IPS-NIHi11 (cell line): ENCODE data around the gene DGCR8.

ENCODE experiments used
- DNase-seq: peaks from one replicate; pipeline ENCODE4 v3.0.0; 2012; ENCODE audit warnings: mixed read lengths, low spot score

The DGCR8 gene

DNA sequence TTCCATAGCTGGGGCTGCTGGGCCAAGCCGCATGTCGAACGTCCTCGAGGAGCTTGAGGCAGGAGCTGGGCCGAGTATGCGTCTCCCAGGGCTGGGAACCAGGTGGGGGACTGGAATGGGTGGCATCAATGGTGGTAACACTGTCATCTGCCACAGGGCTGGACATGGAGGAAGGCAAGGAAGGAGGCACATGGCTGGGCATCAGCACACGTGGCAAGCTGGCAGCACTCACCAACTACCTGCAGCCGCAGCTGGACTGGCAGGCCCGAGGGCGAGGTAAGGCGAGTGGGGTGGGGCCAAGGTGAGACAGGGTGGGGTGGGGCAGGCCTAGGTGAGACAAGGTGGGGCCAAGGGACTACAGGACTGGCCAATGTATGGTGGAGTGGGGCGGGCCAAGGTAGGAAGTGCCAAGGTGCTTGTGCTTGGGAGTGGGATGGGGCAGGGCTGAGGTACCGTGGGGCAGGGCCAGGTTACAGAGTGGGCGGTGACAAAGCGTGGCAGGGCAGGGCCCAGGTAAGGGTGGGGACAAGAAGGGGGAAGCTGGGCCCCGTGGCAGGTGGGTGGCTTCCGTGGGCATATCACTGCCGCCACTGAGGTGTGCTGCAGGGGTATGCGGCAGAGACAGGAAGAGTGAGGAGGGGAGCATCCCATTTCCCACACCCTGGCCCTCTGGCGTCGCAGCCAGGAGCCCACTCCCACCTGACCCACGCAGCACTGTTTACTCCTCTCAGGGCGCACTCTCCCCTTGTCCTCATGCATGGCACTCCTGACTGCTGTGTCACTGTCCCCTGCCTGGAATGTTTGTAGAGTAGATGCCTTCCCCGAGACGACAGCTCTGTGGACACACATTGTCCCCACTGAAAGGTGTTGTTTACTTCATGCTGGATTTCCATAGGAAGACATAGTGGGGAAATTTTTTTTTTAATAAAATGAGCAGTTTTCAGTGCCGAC, 27.5 kb upstream of the DGCR8 start:
- DNase-seq = peak; percentile 67

DNA sequence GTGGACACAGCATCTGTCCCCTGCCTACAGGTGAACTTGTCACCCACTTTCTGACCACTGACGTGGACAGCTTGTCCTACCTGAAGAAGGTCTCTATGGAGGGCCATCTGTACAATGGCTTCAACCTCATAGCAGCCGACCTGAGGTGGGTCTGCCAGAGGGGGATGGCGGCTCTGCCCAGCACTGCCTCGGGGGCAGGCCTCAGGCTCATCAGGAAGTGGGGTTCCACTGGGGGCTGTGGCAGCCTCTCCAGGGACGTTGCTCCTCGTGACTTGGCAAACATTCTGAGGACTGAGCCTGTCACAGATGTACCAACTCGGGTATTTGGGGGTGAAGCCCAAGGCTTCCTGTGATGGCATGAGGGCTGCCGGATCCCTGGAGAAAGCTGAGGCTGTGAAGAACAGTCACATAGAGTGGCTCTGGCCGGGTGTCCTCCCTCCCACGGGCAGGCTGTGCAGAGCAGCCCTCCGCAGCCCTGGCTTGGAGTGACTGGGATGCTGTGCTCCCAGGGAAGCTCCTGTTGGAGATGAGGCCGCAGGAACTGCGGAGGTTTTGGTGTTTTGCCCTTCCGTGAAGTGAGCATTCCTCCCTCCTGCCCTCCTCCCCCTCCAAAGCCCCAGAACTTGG, 26.5 kb upstream of the DGCR8 start:
- no peak for DNase-seq

DNA sequence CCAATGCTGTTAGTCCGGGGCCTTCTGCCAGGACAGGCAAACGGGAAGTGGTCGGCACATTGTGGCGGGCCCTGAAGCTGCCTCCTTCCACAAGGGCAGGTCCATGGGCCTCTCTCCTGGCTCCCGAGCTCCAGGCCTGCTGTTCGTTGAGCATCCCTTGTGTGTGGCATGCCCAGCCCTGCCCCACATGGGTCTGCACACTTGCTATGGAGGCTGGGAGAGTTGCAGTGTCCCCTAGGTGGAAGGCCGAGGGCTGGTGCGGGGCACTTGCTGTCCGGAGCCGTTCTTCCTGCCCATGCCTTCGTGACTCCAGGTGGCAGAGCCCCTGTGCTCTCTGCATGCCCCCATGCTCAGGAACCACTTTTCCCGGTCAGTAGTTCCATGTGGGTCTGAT, 26.0 kb upstream of the DGCR8 start:
- DNase-seq = no peak

DNA sequence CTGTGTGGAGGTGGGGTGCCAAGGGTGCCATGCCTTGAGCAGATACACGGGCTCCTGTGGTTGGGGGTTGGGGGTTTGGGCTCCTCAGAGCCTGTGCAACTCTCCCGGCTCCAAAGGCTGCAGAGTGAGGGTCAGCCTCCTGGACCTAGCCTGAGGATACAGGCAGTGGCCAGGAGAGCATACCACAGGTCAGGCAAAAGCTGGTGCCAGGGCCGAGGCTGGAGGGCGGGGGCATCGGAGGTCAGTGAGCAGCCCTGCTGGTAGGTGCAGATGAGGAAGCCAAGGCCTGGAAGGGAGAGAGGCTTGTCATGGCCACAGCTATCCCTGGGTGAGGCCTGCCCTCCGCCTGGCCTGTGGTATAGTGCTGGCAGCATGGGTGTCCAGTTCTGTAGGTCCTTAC, 25.6 kb upstream of the DGCR8 start:
- DNase-seq = peak; percentile 3

DNA sequence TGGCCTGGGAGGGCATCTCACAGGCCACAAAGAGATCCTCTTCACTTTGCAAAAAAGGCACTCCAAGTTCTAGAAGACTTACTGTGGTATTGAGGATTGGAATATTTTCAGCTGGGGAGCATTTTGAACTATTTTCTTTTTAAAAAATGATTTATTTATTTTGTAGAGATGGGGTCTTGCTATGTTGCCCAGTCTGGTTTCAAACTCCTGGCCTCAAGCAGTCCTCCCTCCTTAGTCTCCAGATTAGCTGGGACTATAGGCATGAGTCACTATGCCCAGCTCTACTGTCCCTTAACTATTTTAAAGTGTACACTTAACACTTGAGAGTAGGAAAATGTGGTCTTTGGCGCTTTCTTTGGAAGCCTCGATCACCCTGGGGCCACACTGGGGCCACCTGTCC, 24.9 kb upstream of the DGCR8 start:
- no peak for DNase-seq

DNA sequence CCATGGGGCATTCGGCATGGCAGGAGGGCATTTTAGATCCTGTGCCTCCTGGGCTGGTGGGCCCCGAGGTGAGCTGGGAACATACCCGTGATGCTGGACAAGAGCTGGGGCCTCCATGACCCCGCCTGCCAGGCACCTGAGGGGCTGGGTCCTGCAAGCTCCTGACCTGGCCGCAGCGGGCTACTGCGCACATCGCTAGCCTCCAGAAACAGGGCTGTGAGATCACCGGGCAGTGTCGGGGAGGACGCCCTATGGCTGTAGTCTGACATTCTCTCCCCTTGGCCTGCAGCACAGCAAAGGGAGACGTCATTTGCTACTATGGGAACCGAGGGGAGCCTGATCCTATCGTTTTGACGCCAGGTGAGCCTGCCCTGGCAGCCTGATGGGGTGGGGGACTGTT, 24.4 kb upstream of the DGCR8 start:
- peak; percentile 3 for DNase-seq

DNA sequence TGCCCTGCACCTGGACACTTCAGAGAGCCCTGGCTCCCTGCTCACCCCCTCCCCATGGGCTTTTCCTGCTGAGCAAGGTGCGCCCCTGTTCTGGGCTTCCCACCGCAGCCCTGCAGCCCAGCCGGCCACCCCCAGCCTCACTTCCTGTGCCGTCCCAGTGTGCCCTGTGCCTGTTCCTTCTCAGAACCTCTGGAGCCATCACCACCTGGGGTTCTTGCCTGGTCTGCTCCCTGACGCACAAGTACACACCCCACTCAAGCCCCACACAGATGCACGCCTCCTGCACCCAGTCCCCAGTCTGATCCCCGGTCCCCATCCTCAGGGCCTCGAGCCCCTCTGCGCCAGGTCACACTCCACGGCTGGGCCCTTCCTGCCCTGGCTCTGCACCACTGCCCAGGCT, 23.9 kb upstream of the DGCR8 start:
- DNase-seq = peak; percentile 7

DNA sequence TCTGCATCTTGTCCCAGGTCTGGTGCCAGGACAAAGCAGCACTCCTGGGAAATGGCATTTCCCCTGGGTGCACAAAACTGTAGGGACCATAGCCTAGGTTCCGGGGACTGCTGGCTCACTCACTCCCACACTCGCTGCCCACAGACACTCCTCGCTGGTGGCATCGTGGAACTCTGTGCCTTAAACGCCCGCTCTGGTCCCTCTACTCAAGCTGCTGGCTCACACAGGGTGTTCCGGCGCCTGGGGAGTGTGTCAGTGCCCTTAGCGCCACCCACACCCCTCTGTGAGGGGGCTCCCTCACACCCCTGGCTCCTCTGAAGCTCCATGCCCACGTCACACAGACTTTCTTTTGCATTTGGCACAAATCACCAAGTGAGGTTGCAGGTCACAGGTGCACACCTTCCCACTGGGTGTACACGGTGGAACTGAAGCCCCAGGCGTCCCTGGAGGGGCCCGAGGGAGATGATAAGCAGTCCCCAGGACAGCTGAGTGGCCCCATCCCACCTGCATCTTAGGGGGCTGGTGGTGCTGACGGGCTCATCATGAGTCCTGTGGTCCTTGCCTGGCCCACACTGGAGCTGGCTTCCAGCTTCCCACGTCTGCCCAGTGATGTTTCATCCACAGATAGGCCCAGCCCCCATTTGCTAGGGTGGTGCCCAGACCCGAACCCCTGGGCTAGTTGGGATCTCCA, 23.2 kb upstream of the DGCR8 start:
- peak; percentile 4 for DNase-seq

DNA sequence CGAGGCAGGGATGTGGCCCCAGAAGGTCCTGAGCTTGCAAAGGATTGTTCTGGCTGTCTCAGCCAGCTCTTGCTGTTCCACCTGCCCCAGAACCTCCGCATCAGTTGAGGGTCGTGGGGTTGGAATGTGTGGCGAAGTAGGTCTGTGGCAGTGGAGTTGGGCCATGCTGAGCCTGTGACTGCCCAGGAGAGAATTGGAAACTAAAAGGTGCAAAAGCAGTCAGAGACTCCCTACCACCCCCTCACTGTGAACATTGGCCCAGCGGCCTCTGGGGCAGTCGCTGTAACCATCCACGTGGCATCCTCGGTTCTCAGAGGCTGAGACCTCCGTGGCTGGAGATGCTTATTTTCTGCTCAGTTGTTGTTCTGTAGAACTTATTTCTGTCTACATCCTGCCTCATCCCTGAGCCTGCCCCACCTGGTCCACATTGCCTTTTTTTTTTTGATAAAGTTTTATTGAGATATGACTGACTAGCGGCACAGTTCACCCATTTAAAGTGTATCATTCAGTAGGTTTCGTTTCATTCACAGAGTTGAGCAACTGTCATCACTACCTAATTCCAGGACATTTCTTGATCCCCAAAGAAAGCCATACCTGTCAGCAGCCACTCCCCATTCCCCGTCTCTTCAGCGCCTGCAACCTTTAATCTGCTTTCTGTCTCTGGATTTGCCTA, 22.3 kb upstream of the DGCR8 start:
- peak; percentile 5 for DNase-seq

DNA sequence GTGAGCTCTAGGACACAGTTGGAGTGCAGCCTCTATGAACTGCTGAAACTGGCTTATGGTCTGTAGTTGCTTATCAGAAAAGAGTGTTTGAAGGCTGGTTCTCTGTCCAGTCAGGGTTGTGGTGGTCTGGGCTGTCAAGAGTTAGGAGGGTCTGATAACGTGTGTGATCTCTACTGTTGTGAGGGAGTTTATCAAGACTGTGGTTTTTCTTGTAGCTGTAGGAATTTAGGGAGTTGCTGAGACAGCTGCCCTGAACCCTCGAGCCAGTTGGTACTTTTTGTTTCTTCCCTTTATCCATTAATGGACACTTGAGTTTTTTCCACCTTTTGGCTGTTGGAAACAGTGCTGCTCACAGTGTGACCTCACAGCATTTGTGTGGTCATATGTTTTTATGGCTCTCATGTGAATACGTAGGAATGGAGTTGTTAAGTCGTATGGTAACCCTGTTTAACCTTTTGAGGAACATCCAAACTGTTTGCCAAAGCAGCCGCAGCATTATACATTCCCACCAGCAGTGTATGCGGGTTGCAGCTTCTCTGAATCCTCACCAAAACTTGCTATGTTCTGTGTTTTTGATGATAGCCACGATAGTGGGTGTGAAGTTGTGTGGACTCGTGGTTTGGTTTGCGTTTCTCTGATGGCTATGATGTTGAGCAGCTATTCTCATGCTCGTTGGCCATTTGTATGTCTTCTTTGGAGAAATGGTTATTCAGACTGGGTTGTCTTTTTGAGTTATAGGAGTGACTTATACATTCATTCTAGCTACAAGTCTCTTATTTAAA, 20.9 kb upstream of the DGCR8 start:
- DNase-seq = peak; percentile 2

DNA sequence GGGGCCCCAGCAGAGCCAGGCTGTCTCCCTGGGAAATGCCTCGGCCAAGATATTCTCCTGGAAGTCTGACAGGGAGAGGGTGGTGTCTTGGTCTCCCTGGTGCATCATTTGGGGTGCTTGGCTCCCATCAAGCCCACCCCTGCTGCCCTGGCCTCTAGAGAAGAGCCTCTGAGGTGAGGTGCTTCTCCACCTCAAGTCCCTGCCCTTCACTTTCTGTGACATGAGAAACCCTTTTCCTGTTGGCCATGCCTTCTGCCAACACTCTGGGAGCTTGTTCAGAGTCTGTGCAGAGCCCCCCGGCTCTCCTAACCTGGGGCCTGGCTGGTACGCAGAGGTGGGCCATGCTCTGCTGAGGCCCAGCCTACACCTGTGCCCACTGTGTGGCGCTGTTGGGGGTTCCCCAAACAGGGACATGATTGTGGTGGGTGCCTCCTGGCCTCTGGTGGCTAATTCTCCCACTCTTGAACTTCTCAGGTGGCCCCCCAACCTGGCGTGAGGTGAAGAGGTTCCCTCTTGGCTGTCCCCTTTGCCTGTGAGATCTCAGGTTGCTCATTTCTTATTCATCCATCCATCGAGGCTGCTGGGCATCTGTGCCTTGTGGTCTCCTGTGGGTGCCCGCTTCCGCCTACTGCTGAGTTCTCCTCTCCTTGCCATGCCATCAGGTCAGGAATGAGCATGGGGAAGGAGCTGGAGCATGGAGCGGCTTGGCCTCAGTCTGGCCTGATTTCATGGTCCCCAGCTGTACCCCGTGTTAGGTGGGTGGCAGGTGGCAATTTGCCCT, 19.2 kb upstream of the DGCR8 start:
- peak; percentile 74 for DNase-seq

DNA sequence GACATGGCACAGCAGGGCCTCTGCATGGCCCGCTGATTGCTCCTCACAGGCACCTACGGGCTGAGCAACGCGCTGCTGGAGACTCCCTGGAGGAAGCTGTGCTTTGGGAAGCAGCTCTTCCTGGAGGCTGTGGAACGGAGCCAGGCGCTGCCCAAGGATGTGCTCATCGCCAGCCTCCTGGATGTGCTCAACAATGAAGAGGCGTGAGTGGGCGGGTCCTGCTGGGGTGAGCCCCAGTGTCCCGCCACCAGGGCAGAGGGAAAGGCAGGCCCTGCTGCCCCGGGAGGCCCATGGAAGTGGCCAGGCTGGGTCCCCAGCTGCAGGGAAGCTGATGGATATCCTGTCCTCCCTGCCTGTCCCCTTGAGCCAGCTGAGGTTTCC, 18.6 kb upstream of the DGCR8 start:
- peak; percentile 62 for DNase-seq

DNA sequence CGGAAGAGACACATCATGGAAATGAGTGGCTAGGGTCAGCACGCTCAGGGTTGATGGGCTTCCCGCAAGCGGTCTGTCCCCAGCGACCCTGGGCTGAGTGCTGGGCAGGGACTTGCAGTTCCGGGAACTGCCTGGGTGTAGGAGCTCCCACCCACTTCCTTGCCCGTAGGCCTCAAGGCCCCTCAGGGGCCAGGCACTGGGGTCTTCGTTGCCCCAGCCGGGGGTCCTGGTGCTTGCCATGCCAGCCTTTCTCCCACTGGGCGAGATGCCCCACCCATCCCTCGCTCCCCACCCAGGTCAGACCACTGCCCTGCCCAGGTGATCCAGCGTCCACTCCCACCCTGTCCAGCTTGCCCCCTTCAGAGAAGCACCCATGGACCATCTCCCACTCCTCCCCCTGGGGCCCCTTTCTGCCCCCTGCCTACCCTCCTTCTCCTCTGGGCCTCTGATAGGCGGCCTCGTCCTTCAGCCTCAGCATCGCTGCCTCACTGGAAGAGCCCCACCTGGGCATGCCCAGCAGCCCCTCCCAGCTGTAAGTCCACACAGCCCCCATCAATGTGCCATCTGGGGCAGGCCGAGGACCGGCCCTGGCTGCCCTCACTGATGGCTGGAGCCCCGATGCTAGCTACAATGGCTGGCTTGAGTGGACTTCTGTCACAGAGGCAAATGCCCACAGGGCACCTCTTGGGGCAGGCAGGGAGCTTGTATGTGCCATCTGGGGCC, 17.8 kb upstream of the DGCR8 start:
- no peak for DNase-seq

DNA sequence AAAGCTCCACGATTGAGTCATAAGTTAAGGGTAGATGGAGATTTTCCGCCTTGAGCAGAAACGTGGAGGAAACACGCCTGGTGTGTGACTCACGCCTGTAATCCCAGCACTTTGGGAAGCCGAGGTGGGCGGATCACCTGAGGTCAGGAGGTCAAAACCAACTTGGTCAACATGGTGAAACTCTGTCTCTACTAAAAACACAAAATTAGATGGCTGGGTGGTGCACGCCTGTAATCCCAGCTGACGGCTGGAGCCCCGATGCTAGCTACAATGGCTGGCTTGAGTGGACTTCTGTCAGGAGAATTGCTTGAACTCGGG, 17.3 kb upstream of the DGCR8 start:
- DNase-seq = no peak

DNA sequence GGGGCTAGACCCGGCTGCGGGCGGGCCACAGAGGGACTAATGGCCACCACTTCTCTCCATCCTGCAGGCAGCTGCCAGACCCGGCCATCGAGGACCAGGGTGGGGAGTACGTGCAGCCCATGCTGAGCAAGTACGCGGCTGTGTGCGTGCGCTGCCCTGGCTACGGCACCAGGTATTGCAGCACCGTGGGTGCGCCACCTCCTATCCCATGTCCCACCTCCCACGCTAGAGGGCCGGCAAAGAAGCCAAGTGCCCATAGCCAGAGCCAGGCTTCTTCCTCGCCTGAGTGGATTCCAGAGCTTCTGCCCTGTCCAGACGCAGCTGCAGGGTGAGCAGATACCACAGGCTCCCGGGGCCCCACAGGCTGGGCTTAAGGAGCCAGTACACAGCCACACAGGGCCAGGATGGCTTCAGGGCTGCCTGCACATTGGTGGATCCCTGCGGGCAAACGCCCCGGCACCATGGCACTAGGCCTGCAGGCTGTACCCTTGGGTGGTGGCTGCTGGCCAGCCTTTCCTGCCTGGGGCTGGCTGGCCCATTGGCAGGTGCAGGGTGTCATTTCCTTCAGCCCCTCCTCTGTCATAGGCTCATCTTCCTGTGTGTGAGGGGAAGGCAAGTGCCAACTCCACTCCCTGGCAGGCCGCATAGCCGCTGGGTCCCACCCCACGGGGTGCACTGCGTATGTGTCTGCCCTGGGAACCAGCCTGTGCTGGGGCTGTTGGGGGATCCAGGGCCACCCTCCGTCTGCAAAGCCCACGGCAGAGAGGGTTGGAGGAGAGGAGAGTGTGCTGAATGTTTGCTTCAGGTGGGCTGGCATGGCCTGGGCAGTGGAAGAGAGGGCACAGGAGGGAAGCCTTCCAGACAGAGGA, 16.5 kb upstream of the DGCR8 start:
- DNase-seq = no peak

DNA sequence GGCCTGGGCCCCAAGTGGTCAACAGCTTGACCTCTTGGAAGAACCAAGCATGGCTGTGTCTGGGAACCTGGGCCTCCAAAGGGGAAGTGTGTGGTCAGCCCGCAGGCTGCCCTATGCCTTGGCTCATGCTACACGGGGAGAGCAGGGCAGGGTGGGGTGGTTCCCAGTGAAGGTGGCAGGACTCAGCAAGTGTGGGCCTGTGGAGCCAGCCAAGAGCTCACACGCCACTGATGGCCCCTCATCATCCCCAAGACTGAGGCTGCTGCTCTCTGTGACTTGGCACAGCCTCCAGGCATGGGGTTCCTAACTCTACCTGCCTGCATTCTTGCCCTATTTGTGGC, 15.9 kb upstream of the DGCR8 start:
- DNase-seq = no peak

DNA sequence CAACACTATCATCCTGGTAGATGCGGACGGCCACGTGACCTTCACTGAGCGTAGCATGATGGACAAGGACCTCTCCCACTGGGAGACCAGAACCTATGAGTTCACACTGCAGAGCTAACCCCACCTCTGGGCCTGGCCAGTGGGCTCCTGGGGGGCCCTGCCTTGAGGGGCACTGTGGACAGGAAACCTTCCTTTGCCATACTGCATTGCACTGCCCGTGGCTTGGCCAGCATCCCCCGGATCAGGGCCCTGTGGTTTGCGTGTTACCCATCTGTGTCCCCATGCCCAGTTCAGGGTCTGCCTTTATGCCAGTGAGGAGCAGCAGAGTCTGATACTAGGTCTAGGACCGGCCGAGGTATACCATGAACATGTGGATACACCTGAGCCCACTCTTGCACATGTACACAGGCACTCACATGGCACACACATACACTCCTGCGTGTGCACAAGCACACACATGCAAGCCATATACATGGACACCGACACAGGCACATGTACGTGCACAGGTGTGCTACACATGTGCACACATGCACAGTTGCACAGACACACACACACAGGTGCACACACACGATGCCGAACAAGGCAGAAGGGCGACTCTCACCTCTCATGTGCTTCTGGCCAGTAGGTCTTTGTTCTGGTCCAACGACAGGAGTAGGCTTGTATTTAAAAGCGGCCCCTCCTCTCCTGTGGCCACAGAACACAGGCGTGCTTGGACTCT, 15.3 kb upstream of the DGCR8 start:
- DNase-seq = no peak

DNA sequence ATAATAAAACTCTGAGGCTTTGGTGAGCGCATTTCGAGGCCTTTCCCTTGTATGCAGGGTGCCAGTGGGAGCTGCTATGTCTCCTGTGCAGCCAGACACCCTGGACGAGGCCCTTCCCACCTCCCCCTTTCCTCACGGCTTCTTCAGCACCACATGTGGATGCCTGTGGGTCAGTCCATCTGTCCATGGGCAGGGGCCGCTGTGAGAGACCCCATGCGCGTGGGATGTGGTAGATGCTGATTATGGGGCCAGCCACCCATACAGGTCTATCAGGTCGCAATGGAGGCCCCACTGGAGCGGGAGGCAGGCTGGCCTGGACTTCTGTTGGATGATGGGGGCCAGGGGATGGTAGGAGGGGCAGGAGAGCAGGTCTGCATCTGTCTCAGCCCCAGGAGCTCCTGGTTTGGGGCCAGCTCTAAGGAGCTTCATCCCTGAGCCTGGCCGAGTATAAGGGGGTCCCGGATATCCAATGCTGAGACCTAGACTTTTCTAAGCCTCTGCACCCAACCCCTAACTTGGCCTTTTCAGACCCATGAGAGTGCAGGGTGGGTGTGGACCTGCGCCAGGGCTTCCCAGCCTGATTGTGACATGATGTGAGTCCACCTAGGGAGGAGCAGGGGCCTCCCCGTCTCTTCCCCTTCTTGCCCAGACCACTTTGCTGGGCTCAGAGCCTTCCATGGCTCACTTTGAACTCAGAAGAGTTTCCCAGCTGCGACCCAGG, 14.0 kb upstream of the DGCR8 start:
- no peak for DNase-seq
